Progenitor cell of endocrine pancreas (in vitro differentiated cells): Measurements from ENCODE around the gene ACADM. TPM values are rescaled to one million over a fixed set of nuclear protein-coding genes. Genes with fewer than 3 reads are reported as not detected.

Experiments
- DNase-seq: peaks from one replicate; pipeline ENCODE4 v3.0.0; 2021; ENCODE audit warnings: low spot score; ENCODE audit not compliant: unreplicated experiment
- H3K27ac Mint-ChIP-seq: 2 replicates; pipeline ENCODE4 v1.8.0; 2021; ENCODE audit warnings: mild to moderate bottlenecking, moderate library complexity, mixed read lengths
- H3K27me3 Mint-ChIP-seq: 2 replicates; pipeline ENCODE4 v1.8.0; 2021; ENCODE audit warnings: mixed read lengths
- H3K36me3 Mint-ChIP-seq: 2 replicates; pipeline ENCODE4 v1.8.0; 2022; ENCODE audit warnings: mixed read lengths; ENCODE audit not compliant: insufficient read depth
- H3K4me1 Mint-ChIP-seq: 2 replicates; pipeline ENCODE4 v1.8.0; 2021; ENCODE audit warnings: low read depth, mixed read lengths
- H3K4me3 Mint-ChIP-seq: 2 replicates; pipeline ENCODE4 v1.8.0; 2021; ENCODE audit warnings: low read depth, mild to moderate bottlenecking, moderate library complexity, mixed read lengths
- H3K9me3 Mint-ChIP-seq: 2 replicates; pipeline ENCODE4 v1.8.0; 2021; ENCODE audit warnings: low read depth, mixed read lengths
- CTCF ChIP-seq: fragments of 200-600 bp; sonication (generic); IDR thresholded peaks from one replicate; pipeline ENCODE4 v1.5.0; 2021; ENCODE audit warnings: antibody characterized with exemption, mild to moderate bottlenecking; ENCODE audit not compliant: unreplicated experiment
- total RNA-seq: library from RNA; stranded (reverse); gene quantifications from 2 replicates; pipeline ENCODE4 v1.2.1, GENCODE V29; 2021

The ACADM gene
- total RNA-seq, 1 donor from 2014 or later: 61.2 TPM

- Mint-ChIP-seq H3K27me3 (no peaks in the 10 kb centered on the region), H3K4me1 (peaks cover 26% of the 10 kb centered on the region), H3K36me3 (no peaks in the 10 kb centered on the region), H3K4me3 (peak overlapping the region; percentile 100), H3K27ac (peak overlapping the region; percentile 100), H3K9me3 (peaks cover 3% of the 10 kb centered on the region)
- TF ChIP-seq CTCF: no peak
- no peak for DNase-seq
These were observed 757 bp downstream of the ACADM start for GRCh38 chr1:75725266-75725665.

- Mint-ChIP-seq H3K4me1 (peaks cover 25% of the 10 kb centered on the region), H3K4me3 (peak overlapping the region; percentile 100), H3K27ac (peak overlapping the region; percentile 100), H3K36me3 (no peaks in the 10 kb centered on the region), H3K9me3 (peaks cover 3% of the 10 kb centered on the region), H3K27me3 (no peaks in the 10 kb centered on the region)
- DNase-seq: no peak
- no peak for TF ChIP-seq CTCF
These were observed 1.4 kb downstream of the ACADM start for GRCh38 chr1:75725861-75726361.

- DNase-seq: no peak
- H3K4me1 Mint-ChIP-seq: peaks cover 25% of the 10 kb centered on the region
- H3K27ac Mint-ChIP-seq: no peak overlapping the region
- H3K27me3 Mint-ChIP-seq: no peaks in the 10 kb centered on the region
- no peak overlapping the region for H3K4me3 Mint-ChIP-seq
- peaks cover 3% of the 10 kb centered on the region for H3K36me3 Mint-ChIP-seq
- peaks cover 3% of the 10 kb centered on the region for H3K9me3 Mint-ChIP-seq
- no peak for TF ChIP-seq CTCF
These were observed 3.1 kb downstream of the ACADM start for GRCh38 chr1:75727571-75727970.

GRCh38 chr1:75730432-75730831 lies 5.9 kb downstream of the ACADM start:
- no peak overlapping the region for H3K4me3 Mint-ChIP-seq
- H3K4me1 Mint-ChIP-seq: peaks cover 14% of the 10 kb centered on the region
- no peak for DNase-seq
- H3K27me3 Mint-ChIP-seq: no peaks in the 10 kb centered on the region
- no peaks in the 10 kb centered on the region for H3K9me3 Mint-ChIP-seq
- H3K27ac Mint-ChIP-seq: no peak overlapping the region
- TF ChIP-seq CTCF: no peak
- H3K36me3 Mint-ChIP-seq: peaks cover 14% of the 10 kb centered on the region

- TF ChIP-seq CTCF: no peak
- H3K4me1 Mint-ChIP-seq: peaks cover 2% of the 10 kb centered on the region
- DNase-seq: no peak
- H3K36me3 Mint-ChIP-seq: peaks cover 14% of the 10 kb centered on the region
- H3K9me3 Mint-ChIP-seq: no peaks in the 10 kb centered on the region
- H3K27me3 Mint-ChIP-seq: no peaks in the 10 kb centered on the region
- no peak overlapping the region for H3K27ac Mint-ChIP-seq
- H3K4me3 Mint-ChIP-seq: no peak overlapping the region
These were observed 7.4 kb downstream of the ACADM start for GRCh38 chr1:75731881-75732280.
